Neutrophil (primary cell): ENCODE results near the gene TIGD3.

Source experiments
- H3K27ac ChIP-seq: fragments of 200-600 bp; sonication (generic); 2 replicates; pipeline ENCODE4 v1.5.1; 2016; ENCODE audit warnings: mild to moderate bottlenecking, moderate library complexity
- H3K27me3 ChIP-seq: fragments of 200-600 bp; sonication (generic); 2 replicates; pipeline ENCODE4 v1.6.0; 2016; ENCODE audit warnings: mild to moderate bottlenecking
- H3K36me3 ChIP-seq: fragments of 200-600 bp; sonication (generic); 2 replicates; pipeline ENCODE4 v1.5.1; 2017
- H3K4me1 ChIP-seq, 2 experiments: fragments of 200-600 bp in 1 of 2; sonication (generic) in 1 of 2; 1 replicate in 1 of 2; 2 replicates in 1 of 2; pipeline versions ENCODE4 v1.5.1 to v1.6.1; 2013 to 2016; ENCODE audit warnings: low read depth in 1 of 2, low read length in 1 of 2, mild to moderate bottlenecking in 1 of 2, moderate library complexity in 1 of 2; ENCODE audit not compliant: control insufficient read depth in 1 of 2, insufficient read depth in 1 of 2
- H3K4me3 ChIP-seq, 2 experiments: fragments of 200-600 bp in 1 of 2; sonication (generic) in 1 of 2; 1 replicate in 1 of 2; 2 replicates in 1 of 2; pipeline ENCODE4 v1.5.1; 2013 to 2016; ENCODE audit warnings: low read depth in 1 of 2, low read length in 1 of 2, mild to moderate bottlenecking in 1 of 2, moderate library complexity in 1 of 2
- H3K9me3 ChIP-seq: fragments of 200-600 bp; sonication (generic); 2 replicates; pipeline ENCODE4 v1.5.1; 2016
- CTCF ChIP-seq: fragments of 200-600 bp; sonication (generic); IDR thresholded peaks from 2 replicates; pipeline ENCODE4 v1.5.1; 2016; ENCODE audit warnings: antibody characterized with exemption

Gene TIGD3

GRCh38 chr11:65321076-65321475, 33.5 kb upstream of the TIGD3 start:
- TF ChIP-seq CTCF, result no peak
- H3K4me3 ChIP-seq, result no peak overlapping the region
- H3K36me3 ChIP-seq, result peaks cover 25% of the 10 kb centered on the region
- H3K27me3 ChIP-seq, result peaks cover 8% of the 10 kb centered on the region
- H3K9me3 ChIP-seq, result no peaks in the 10 kb centered on the region
- H3K4me1 ChIP-seq, result peaks cover 13 to 14% of the 10 kb centered on the region in 2 experiments
- H3K27ac ChIP-seq, result no peak overlapping the region

DNA sequence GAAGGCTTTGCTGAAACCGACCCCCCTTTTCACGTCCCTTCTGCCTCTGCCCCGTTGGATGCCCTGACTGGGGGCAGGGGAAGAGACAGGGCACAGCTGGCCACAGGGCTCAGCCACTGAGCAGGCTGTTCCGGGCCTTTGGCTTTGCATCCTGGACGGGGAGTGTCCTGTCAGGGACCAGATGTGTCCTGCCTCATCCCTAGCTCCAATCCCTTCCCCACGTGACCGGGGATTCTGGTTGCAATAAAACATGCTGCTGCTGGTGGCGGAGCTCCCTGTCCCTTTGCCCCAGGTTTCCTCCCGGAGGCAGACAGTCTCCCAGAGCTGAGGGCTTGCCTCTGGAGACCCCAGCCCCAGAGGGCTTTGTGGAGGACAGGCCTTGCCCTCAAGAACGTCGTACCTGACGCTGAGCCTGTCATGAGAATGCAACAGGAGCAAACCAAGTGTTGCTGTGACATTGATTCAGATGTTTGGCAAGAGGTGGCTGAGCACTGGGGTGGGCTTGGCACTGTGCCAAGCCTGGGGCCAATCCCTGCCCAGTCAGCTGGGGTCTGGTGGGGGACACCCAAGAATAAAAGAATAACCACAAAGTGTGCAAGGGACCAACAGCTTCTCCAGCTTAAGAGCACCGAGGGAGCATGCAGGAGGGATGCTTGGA, 32.6 kb upstream of the TIGD3 start:
- H3K4me3 ChIP-seq, result no peak overlapping the region
- H3K4me1 ChIP-seq, result peaks cover 4 to 5% of the 10 kb centered on the region in 2 experiments
- H3K36me3 ChIP-seq, result peaks cover 25% of the 10 kb centered on the region
- TF ChIP-seq CTCF, result no peak
- H3K27ac ChIP-seq, result no peak overlapping the region
- no peaks in the 10 kb centered on the region for H3K9me3 ChIP-seq
- peaks cover 4% of the 10 kb centered on the region for H3K27me3 ChIP-seq

DNA sequence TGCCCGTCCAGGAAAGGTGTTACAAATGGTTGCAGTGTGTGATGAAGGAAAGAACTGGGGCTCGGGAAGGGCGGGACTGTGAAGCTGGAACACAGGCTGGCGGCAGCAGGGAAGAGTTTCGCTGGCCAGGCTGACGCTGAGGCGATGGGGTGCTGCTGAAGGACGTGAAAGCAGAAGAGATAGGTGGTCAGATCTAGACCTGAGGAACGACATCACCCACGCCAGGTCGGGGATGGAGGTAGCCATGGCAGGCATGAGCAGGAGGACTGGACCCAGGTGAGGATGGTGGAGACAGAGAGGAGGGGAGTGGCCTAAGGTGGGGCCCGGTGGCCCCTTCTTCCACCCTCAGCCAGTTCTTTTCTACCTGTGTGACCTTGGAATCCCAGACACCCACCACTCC, 30.7 kb upstream of the TIGD3 start:
- Histone ChIP-seq H3K36me3 (peaks cover 25% of the 10 kb centered on the region), H3K27ac (no peak overlapping the region), H3K4me3 (no peak overlapping the region), H3K4me1 (no peaks in the 10 kb centered on the region), H3K27me3 (no peaks in the 10 kb centered on the region), H3K9me3 (no peaks in the 10 kb centered on the region)
- TF ChIP-seq CTCF, result no peak

GRCh38 chr11:65325435-65325834, 29.1 kb upstream of the TIGD3 start:
- Histone ChIP-seq H3K36me3 (peaks cover 24% of the 10 kb centered on the region), H3K9me3 (no peaks in the 10 kb centered on the region), H3K4me1 (no peaks in the 10 kb centered on the region), H3K27me3 (no peaks in the 10 kb centered on the region), H3K27ac (no peak overlapping the region), H3K4me3 (no peak overlapping the region)
- no peak for TF ChIP-seq CTCF

GRCh38 chr11:65327021-65327420, 27.5 kb upstream of the TIGD3 start:
- Histone ChIP-seq H3K9me3 (no peaks in the 10 kb centered on the region), H3K36me3 (peaks cover 8% of the 10 kb centered on the region), H3K4me1 (no peaks in the 10 kb centered on the region), H3K4me3 (no peak overlapping the region), H3K27ac (no peak overlapping the region), H3K27me3 (no peaks in the 10 kb centered on the region)
- TF ChIP-seq CTCF, result no peak
